ENCODE measurements around the gene MAB21L3.

GRCh38 chr1:116166011-116166571, 54.9 kb downstream of the MAB21L3 start:
- TF ChIP-seq CTCF (IDR thresholded peaks at IDR 0.05) (no peak), EZH2phosphoT487 (IDR thresholded peaks at IDR 0.05) (no peak)
